T-helper 17 cell (primary cell): Measurements from ENCODE around the gene CC2D1A. TPM values are rescaled to one million over a fixed set of nuclear protein-coding genes. Genes with fewer than 3 reads are reported as not detected.
"Not testable (repeated sequence)": the region's sequence is repeated elsewhere in the genome, so short reads cannot be mapped to it uniquely, and the experiment has no call there.

ENCODE experiments used
- ATAC-seq: fragments of 150-1000 bp; cut with Tn5 transposase; 2 replicates; pipeline ENCODE4 v1.10.0; 2021; ENCODE audit warnings: mild to moderate bottlenecking, moderate library complexity
- DNase-seq, 3 donors: peaks; one replicate each; pipeline versions ENCODE4 v3.0.0 to v3.0.0-alpha.2; 2020 to 2021
- H3K9me3 ChIP-seq: one replicate; pipeline ENCODE4 v1.7.0; 2013; ENCODE audit warnings: low read length, mild to moderate bottlenecking; ENCODE audit not compliant: control insufficient read depth, poor library complexity, severe bottlenecking
- H3K27ac Mint-ChIP-seq: one replicate; pipeline ENCODE4 v1.8.0; 2022; ENCODE audit warnings: mild to moderate bottlenecking, moderate library complexity, mixed read lengths
- H3K27me3 Mint-ChIP-seq: one replicate; pipeline ENCODE4 v1.8.0; 2022; ENCODE audit warnings: mixed read lengths
- H3K36me3 Mint-ChIP-seq: one replicate; pipeline ENCODE4 v1.8.0; 2022; ENCODE audit warnings: low read depth, mixed read lengths
- H3K4me1 Mint-ChIP-seq: one replicate; pipeline ENCODE4 v1.8.0; 2022; ENCODE audit warnings: mild to moderate bottlenecking, mixed read lengths
- H3K4me3 Mint-ChIP-seq: one replicate; pipeline ENCODE4 v1.8.0; 2022; ENCODE audit warnings: mild to moderate bottlenecking, moderate library complexity, mixed read lengths
- total RNA-seq, 4 donors: library from RNA in 2 of 4; stranded (reverse) in 2 of 4; gene quantifications; one replicate each; pipeline ENCODE4 v1.2.3 and lab custom pipeline; 2022 to 2026

The CC2D1A gene
- total RNA-seq, 2 donors from 2014 or later = 22.5 to 24.4 TPM

- ATAC-seq = no peak
- no peak for DNase-seq
- Mint-ChIP-seq H3K27ac (no peak overlapping the region), H3K4me1 (no peaks in the 10 kb centered on the region), H3K27me3 (no peaks in the 10 kb centered on the region), H3K4me3 (no peak overlapping the region), H3K36me3 (no peaks in the 10 kb centered on the region)
- H3K9me3 ChIP-seq = no peaks in the 10 kb centered on the region
These were observed 6.0 kb upstream of the CC2D1A start for GRCh38 chr19:13899912-13900584.

- Mint-ChIP-seq H3K4me1 (peaks cover 10% of the 10 kb centered on the region), H3K36me3 (no peaks in the 10 kb centered on the region), H3K27ac (no peak overlapping the region), H3K27me3 (no peaks in the 10 kb centered on the region), H3K4me3 (no peak overlapping the region)
- no peak for ATAC-seq
- no peak for DNase-seq
- H3K9me3 ChIP-seq = no peaks in the 10 kb centered on the region
These were observed 2.9 kb upstream of the CC2D1A start for GRCh38 chr19:13902993-13903555.

GRCh38 chr19:13906521-13906904 lies 512 bp downstream of the CC2D1A start:
- no peak overlapping the region for H3K27ac Mint-ChIP-seq
- peaks cover 10% of the 10 kb centered on the region for H3K4me1 Mint-ChIP-seq
- H3K27me3 Mint-ChIP-seq = no peaks in the 10 kb centered on the region
- peak overlapping the region; percentile 88 for H3K4me3 Mint-ChIP-seq
- no peaks in the 10 kb centered on the region for H3K9me3 ChIP-seq
- peak; percentile 49 for ATAC-seq
- H3K36me3 Mint-ChIP-seq = no peaks in the 10 kb centered on the region
- peak; percentile 14 to 36 (median 21) for DNase-seq

- Mint-ChIP-seq H3K27me3 (no peaks in the 10 kb centered on the region), H3K4me1 (peaks cover 10% of the 10 kb centered on the region), H3K27ac (no peak overlapping the region), H3K4me3 (peak overlapping the region; percentile 88), H3K36me3 (no peaks in the 10 kb centered on the region)
- ATAC-seq (no peak), DNase-seq (no peak)
- no peaks in the 10 kb centered on the region for H3K9me3 ChIP-seq
These were observed 909 bp downstream of the CC2D1A start for GRCh38 chr19:13906910-13907309.

GRCh38 chr19:13908674-13909073 lies 2.7 kb downstream of the CC2D1A start:
- peaks cover 10% of the 10 kb centered on the region for H3K4me1 Mint-ChIP-seq
- no peak overlapping the region for H3K27ac Mint-ChIP-seq
- H3K9me3 ChIP-seq = no peaks in the 10 kb centered on the region
- H3K4me3 Mint-ChIP-seq = no peak overlapping the region
- ATAC-seq (no peak), DNase-seq (no peak)
- no peaks in the 10 kb centered on the region for H3K36me3 Mint-ChIP-seq
- H3K27me3 Mint-ChIP-seq = no peaks in the 10 kb centered on the region

- DNase-seq (no peak), ATAC-seq (no peak)
- H3K4me1 Mint-ChIP-seq = peaks cover 10% of the 10 kb centered on the region
- no peak overlapping the region for H3K4me3 Mint-ChIP-seq
- H3K9me3 ChIP-seq = no peaks in the 10 kb centered on the region
- H3K36me3 Mint-ChIP-seq = no peaks in the 10 kb centered on the region
- no peak overlapping the region for H3K27ac Mint-ChIP-seq
- H3K27me3 Mint-ChIP-seq = no peaks in the 10 kb centered on the region
These were observed 3.4 kb downstream of the CC2D1A start for GRCh38 chr19:13909430-13909829.

GRCh38 chr19:13913352-13913751 lies 7.4 kb downstream of the CC2D1A start:
- H3K27ac Mint-ChIP-seq = no peak overlapping the region
- H3K9me3 ChIP-seq = no peaks in the 10 kb centered on the region
- no peaks in the 10 kb centered on the region for H3K27me3 Mint-ChIP-seq
- H3K4me1 Mint-ChIP-seq = no peaks in the 10 kb centered on the region
- no peak overlapping the region for H3K4me3 Mint-ChIP-seq
- DNase-seq = no peak
- H3K36me3 Mint-ChIP-seq = no peaks in the 10 kb centered on the region
- no peak for ATAC-seq

GRCh38 chr19:13914777-13915176 lies 8.8 kb downstream of the CC2D1A start:
- no peaks in the 10 kb centered on the region for H3K4me1 Mint-ChIP-seq
- no peaks in the 10 kb centered on the region for H3K36me3 Mint-ChIP-seq
- H3K27ac Mint-ChIP-seq = no peak overlapping the region
- no peak for ATAC-seq
- H3K27me3 Mint-ChIP-seq = no peaks in the 10 kb centered on the region
- DNase-seq = no peak
- no peaks in the 10 kb centered on the region for H3K9me3 ChIP-seq
- H3K4me3 Mint-ChIP-seq = no peak overlapping the region

GRCh38 chr19:13917888-13918406 lies 11.9 kb downstream of the CC2D1A start:
- ATAC-seq (no peak), DNase-seq (no peak)
- H3K27ac Mint-ChIP-seq = no peak overlapping the region
- no peaks in the 10 kb centered on the region for H3K27me3 Mint-ChIP-seq
- H3K9me3 ChIP-seq = no peaks in the 10 kb centered on the region
- H3K4me3 Mint-ChIP-seq = no peak overlapping the region
- peaks cover 2% of the 10 kb centered on the region for H3K4me1 Mint-ChIP-seq
- peaks cover 4% of the 10 kb centered on the region for H3K36me3 Mint-ChIP-seq

- peaks cover 2% of the 10 kb centered on the region for H3K4me1 Mint-ChIP-seq
These were observed 12.9 kb downstream of the CC2D1A start for GRCh38 chr19:13918726-13919411.

GRCh38 chr19:13920524-13920923 lies 14.5 kb downstream of the CC2D1A start:
- Mint-ChIP-seq H3K4me1 (peaks cover 7% of the 10 kb centered on the region), H3K27ac (no peak overlapping the region), H3K4me3 (no peak overlapping the region), H3K27me3 (no peaks in the 10 kb centered on the region), H3K36me3 (peaks cover 7% of the 10 kb centered on the region)
- no peaks in the 10 kb centered on the region for H3K9me3 ChIP-seq
- ATAC-seq (no peak), DNase-seq (no peak)

More at GRCh38 chr19:13918726-13919411, 12.9 kb downstream of the CC2D1A start:
- H3K27ac Mint-ChIP-seq = no peak overlapping the region
- ATAC-seq (no peak), DNase-seq (no peak)
- H3K36me3 Mint-ChIP-seq = peaks cover 4% of the 10 kb centered on the region
- no peaks in the 10 kb centered on the region for H3K9me3 ChIP-seq
- H3K4me3 Mint-ChIP-seq = no peak overlapping the region
- no peaks in the 10 kb centered on the region for H3K27me3 Mint-ChIP-seq

- Mint-ChIP-seq H3K4me1 (peaks cover 7% of the 10 kb centered on the region), H3K4me3 (no peak overlapping the region), H3K36me3 (peaks cover 7% of the 10 kb centered on the region), H3K27me3 (no peaks in the 10 kb centered on the region), H3K27ac (no peak overlapping the region)
- H3K9me3 ChIP-seq = no peaks in the 10 kb centered on the region
- DNase-seq = no peak
- ATAC-seq = peak; percentile 87
These were observed 15.1 kb downstream of the CC2D1A start for GRCh38 chr19:13920940-13921747.

GRCh38 chr19:13922118-13922517 lies 16.1 kb downstream of the CC2D1A start:
- not testable (repeated sequence) for H3K4me3 Mint-ChIP-seq, H3K9me3 ChIP-seq, H3K4me1 Mint-ChIP-seq, H3K27me3 Mint-ChIP-seq, H3K36me3 Mint-ChIP-seq, H3K27ac Mint-ChIP-seq, DNase-seq, ATAC-seq
